Heart right ventricle (tissue), 16 donors: ENCODE results near the gene KCNA10. TPM values are rescaled to one million over a fixed set of nuclear protein-coding genes. Genes with fewer than 3 reads are reported as not detected.

ENCODE experiments used
- ATAC-seq, 8 donors: fragments of 200-7000 bp; cut with Tn5 transposase; one replicate each; pipeline ENCODE4 v1.9.1; 2020; ENCODE audit warnings: mild to moderate bottlenecking in 8 of 8, moderate library complexity in 8 of 8, moderate number of reproducible peaks in 1 of 8
- DNase-seq, 2 donors: peaks; one replicate each; pipeline ENCODE4 v3.0.0-alpha.2; 2020
- H3K27ac ChIP-seq, 10 donors: fragments of 200-600 bp; sonication (generic) in 2 of 10; one replicate each; pipeline versions ENCODE4 v1.5.0 to v1.8.0; 2020 to 2022; ENCODE audit warnings: mild to moderate bottlenecking in 3 of 10
- H3K27me3 ChIP-seq, 7 donors: fragments of 200-600 bp; one replicate each; pipeline ENCODE4 v1.8.0; 2021 to 2022; ENCODE audit warnings: mild to moderate bottlenecking in 2 of 7
- H3K36me3 ChIP-seq, 9 donors: fragments of 200-600 bp; sonication (generic) in 1 of 9; one replicate each; pipeline versions ENCODE4 v1.5.0 to v1.8.0; 2020 to 2022; ENCODE audit warnings: mild to moderate bottlenecking in 2 of 9
- H3K4me1 ChIP-seq, 9 donors: fragments of 200-600 bp; sonication (generic) in 1 of 9; one replicate each; pipeline versions ENCODE4 v1.5.0 to v1.8.0; 2020 to 2022; ENCODE audit warnings: mild to moderate bottlenecking in 4 of 9
- H3K4me3 ChIP-seq, 10 donors: fragments of 200-600 bp; sonication (generic) in 2 of 10; one replicate each; pipeline versions ENCODE4 v1.5.0 to v1.8.0; 2020 to 2022; ENCODE audit warnings: mild to moderate bottlenecking in 7 of 10, moderate library complexity in 2 of 10
- H3K9me3 ChIP-seq, 11 donors: fragments of 200-600 bp in 10 of 11; sonication (generic) in 2 of 11; one replicate each; pipeline versions ENCODE4 v1.5.0 to v1.8.0; 2013 to 2022; ENCODE audit warnings: mild to moderate bottlenecking in 2 of 11, control low read depth in 1 of 11, moderate library complexity in 1 of 11
- CTCF ChIP-seq, 9 donors: fragments of 200-600 bp; sonication (generic) in 2 of 9; IDR thresholded peaks; one replicate each; pipeline versions ENCODE4 v1.5.0 to v1.8.0; 2021 to 2022; ENCODE audit warnings: antibody characterized with exemption in 9 of 9, mild to moderate bottlenecking in 5 of 9, moderate library complexity in 1 of 9
- WGBS, 2 donors: extraction: QIAGEN DNeasy Blood & Tissue Kit; methylation state at CpG; one replicate each; pipeline ENCODE4 v1.1.7; 2013; ENCODE audit warnings: inconsistent platforms in 1 of 2; 5-methylcytosine and 5-hydroxymethylcytosine counted together
- intact Hi-C, 10 donors: fragments of 100-400 bp; cut with DNase I; formaldehyde crosslinking; loops; one replicate each; pipeline versions ENCODE4 v1.11.1 to v1.14.2; 2022
- polyA plus RNA-seq, 2 donors: library from polyadenylated mRNA; stranded (reverse); fragments of 200-250 nt; gene quantifications; one replicate each; pipeline ENCODE4 v1.2.3, GENCODE V29; 2013
- total RNA-seq, 10 donors: library from RNA; stranded (reverse); fragmentation: NEBNext Ultra II Directional in 3 of 10; extraction: Animal tissue kit (Norgen Biotek cat#: 25700) in 3 of 10; gene quantifications; one replicate each; pipeline versions ENCODE4 v1.2.1 to v1.2.4, GENCODE V29; 2021 to 2023
- donor health status: Arrhythmogenic right ventricular cardiomyopathy.
- donor health status: ischemic (EF 13 %, LVEDD 7.1; RV severe dilation, severe dysfunction).
- donor health status: healthy with polysubstance abuse.
- donor health status: DM: no; HTN: yes; CAD: no.
- donor health status: DM: no; HTN: no; CAD: no.
- donor health status: ischemic (EF 25% LVEDD 6.9; RV normal size, moderate dysfunction).
- donor health status: ischemic (EF 25% LVEDD 5.7; RV mildly dilated, moderate dysfunction).
- donor health status: healthy.
- donor health status: DM: yes; HTN: yes; CAD: no.
- donor health status: Ischemic cardiomyopathy.
- donor health status: ischemic (EF 35%, LVEDD 5.7; RV mildly dilated, moderate dysfunction).
- donor health status: nonischemic (EF 11% LVEDD 7.7; RV severe dilation, severe dysfunction).
- donor health status: DM: yes; HTN: yes; CAD: no.
- donor health status: PGD.
- donor health status: ischemic (EF 29% LVEDD 5.4; RV normal size, mild dysfunction).
- donor health status: nonischemic (EF 23%, LVEDD 6.1; RV moderate dilation, normal function).

The KCNA10 gene
- total and polyA plus RNA-seq, 12 donors = not detected

GRCh38 chr1:110472546-110472945 is 46.4 kb downstream of the KCNA10 start:
- 79 to 80% methylated on average over 10 of the region's 10 CpGs for WGBS, 2 donors
- DNase-seq (no peak), ATAC-seq (no peak)
- Histone ChIP-seq H3K4me3 (no peak overlapping the region), H3K36me3 (no peaks in the 10 kb centered on the region), H3K9me3 (no peaks in the 10 kb centered on the region), H3K4me1 (peaks cover 0 to 9% (median 4%) of the 10 kb centered on the region in 9 donors), H3K27me3 (no peaks in the 10 kb centered on the region), H3K27ac (no peak overlapping the region)
- TF ChIP-seq CTCF (IDR thresholded peaks at IDR 0.05) = no peak
- intact Hi-C loops = no loop called here

DNA sequence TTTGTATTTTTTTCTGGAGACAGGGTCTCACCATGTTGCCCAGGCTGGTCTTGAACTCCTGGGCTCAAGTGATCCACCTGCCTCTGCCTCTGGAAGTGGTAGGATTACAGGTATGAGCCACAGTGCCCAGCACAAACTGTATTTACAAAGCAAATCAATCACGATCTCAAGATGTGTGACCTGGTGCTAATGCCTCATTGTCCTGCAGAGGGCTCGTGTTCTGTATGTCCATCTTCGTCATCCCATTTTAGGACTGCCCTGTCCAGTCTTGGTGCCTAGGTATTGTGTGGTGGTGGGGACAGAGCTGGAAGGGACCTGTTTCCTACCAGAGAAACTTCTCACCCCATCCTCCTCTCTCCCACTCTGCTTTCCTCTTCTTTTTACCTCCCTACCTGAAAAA is 47.8 kb downstream of the KCNA10 start:
- ATAC-seq (no peak), DNase-seq (no peak)
- no peak overlapping the region for H3K27ac ChIP-seq
- H3K4me1 ChIP-seq = peaks cover 0 to 15% (median 6%) of the 10 kb centered on the region in 9 donors
- H3K27me3 ChIP-seq = no peaks in the 10 kb centered on the region
- H3K9me3 ChIP-seq = no peaks in the 10 kb centered on the region
- no peaks in the 10 kb centered on the region for H3K36me3 ChIP-seq
- intact Hi-C loops = no loop called here
- no peak overlapping the region for H3K4me3 ChIP-seq
- no peak for TF ChIP-seq CTCF (IDR thresholded peaks at IDR 0.05)
- 71 to 77% methylated on average over 3 of the region's 3 CpGs for WGBS, 2 donors

Other genes starting within 250 kb of the KCNA10 start
- 10 to 100 TPM; 15.4 to 22.3 (median 19.4) TPM for gene RBM15, start 179.8 kb downstream of the KCNA10 start, total RNA-seq
- 1 to 10 TPM; 1.4 to 5.9 TPM for gene RBM15, start 179.8 kb downstream of the KCNA10 start, polyA plus RNA-seq
- gene SLC16A4, start 128.1 kb downstream of the KCNA10 start, total RNA-seq = 1 to 10 TPM; 1.3 to 3.5 (median 2.4) TPM
- gene SLC16A4, start 128.1 kb downstream of the KCNA10 start, polyA plus RNA-seq = 1 to 10 TPM; 1.5 to 3.4 TPM
- 100 to 1,000 TPM; 209 to 268 (median 245) TPM for gene LAMTOR5, start 111.5 kb downstream of the KCNA10 start, total RNA-seq
- 100 to 1,000 TPM; 281 to 506 TPM for gene LAMTOR5, start 111.5 kb downstream of the KCNA10 start, polyA plus RNA-seq
- gene PROK1, start 68.0 kb downstream of the KCNA10 start, total RNA-seq = 1 to 10 TPM in 1 of 10 donors, under 1 TPM in 4, not detected in 5; 0.17 to 1.6 (median 0.29) TPM
- gene PROK1, start 68.0 kb downstream of the KCNA10 start, polyA plus RNA-seq = 1 to 10 TPM in 1 of 2 donors, under 1 TPM in 1; 0.07 to 6.8 TPM
- gene KCNA2, start 87.2 kb upstream of the KCNA10 start, total RNA-seq = 1 to 10 TPM in 3 of 10 donors, under 1 TPM in 7; 0.47 to 1.6 (median 0.80) TPM
- gene KCNA2, start 87.2 kb upstream of the KCNA10 start, polyA plus RNA-seq = under 1 TPM; 0.04 to 0.29 TPM
- 1 to 10 TPM in 2 of 10 donors, under 1 TPM in 7, not detected in 1; 0.16 to 1.8 (median 0.40) TPM for gene KCNA3, start 155.8 kb upstream of the KCNA10 start, total RNA-seq
- under 1 TPM in 1 of 2 donors, not detected in 1; 0.04 TPM for gene KCNA3, start 155.8 kb upstream of the KCNA10 start, polyA plus RNA-seq